ENCODE results near the gene ACP6.
"Not testable (repeated sequence)": the region's sequence is repeated elsewhere in the genome, so short reads cannot be mapped to it uniquely, and the experiment has no call there.

Gene ACP6

DNA sequence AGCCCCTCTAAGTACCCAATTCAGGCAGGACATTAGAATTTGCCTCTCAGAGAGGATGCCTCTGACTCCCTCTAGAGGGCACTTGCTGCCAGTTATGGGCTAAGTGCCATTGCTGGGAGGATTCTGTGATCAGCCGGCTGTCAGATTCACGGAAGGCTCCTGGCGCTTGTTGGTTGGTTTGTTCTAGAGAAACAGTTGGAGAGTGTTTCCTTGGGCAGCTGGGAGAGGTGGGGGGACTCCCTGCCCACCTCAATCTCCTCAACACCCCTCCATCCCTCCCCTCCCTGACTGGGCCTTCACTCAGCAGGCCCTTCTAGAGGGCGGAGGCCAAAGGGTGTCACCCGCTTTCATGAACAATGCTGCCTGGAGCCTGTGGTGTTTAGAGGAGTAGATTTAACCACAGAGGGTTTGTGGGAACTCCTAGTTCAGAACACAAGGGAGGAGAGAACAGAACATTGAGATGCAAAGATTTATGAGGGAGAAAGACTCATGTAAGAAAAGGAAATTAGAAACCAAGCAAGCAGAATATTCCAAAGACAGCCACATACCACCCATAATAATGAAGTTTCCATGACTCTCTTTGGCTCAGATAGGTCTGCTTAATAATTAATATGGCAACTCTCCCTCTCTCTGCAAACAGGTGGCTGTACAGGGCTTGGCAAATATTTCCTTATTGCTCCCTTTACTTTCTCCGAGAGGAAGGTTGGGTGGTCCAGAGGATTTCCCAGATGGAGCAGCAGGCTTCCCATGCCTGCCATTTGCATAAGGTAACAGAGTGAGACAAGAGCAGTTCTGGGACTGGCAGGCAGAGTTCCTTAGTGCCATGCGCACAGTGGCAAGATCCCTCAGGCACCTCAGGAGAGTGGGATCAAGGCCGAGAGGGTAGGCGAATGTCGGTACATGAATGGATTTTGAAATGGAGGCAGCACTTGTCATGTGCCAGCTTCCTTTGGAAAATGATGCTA is 30.0 kb upstream of the ACP6 start:
- DNase-seq (ENCODE audit: extremely low read depth, low read depth), result peak; percentile 27
- no peak overlapping the region for H3K4me3 ChIP-seq (replicated peaks; ENCODE audit: low read depth, low read length)
- peak; percentile 90 for TF ChIP-seq CTCF (IDR thresholded peaks at IDR 0.05; ENCODE audit: low read depth, low read length, missing control alignments)

DNA sequence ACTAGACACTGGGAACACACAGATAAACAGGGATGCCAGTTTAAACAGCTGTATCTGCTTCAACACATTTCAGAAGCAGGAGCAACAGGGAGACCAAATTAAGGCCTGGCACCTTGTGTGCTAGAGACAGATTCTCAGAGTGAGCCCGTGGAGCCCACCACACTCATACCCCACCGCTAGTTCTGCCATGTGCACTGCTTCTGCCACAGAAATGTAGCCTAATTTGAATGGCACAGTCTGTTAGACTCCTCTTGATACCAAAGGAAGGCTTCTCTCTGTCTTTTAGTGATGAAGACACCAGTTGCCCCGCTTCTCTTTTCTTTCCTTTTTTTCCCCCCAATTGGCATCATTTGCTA is 29.3 kb upstream of the ACP6 start:
- TF ChIP-seq CTCF (IDR thresholded peaks at IDR 0.05; ENCODE audit: low read depth, low read length, missing control alignments), result no peak

DNA sequence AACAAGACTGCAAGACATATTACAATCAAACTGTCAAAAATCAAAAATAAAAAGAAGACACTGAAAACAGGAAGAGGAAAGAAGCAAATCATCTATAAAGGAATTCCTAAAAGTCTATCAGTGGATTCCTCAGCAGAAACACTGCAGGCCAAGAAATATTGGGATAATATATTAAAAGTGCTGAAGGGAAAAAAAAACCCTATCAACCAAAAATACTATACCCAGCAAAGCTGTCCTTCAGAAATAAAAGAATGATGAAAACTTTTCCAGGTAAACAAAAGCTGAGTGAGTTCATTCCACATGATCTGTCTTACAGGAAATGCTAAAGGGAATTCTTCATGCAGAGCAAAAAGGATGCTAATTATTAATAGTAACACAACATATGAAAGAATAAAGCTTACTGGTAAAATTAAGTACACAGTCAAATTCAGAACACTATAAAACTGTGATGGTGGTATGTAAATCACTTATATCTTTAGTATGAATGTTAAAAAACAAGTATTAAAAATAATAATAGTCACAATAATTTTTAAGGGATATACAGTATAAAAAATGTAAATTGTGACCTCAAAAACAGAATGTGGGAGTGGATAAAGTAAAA is 12.9 kb upstream of the ACP6 start:
- no peak overlapping the region for H3K4me3 ChIP-seq (replicated peaks; ENCODE audit: low read depth, low read length)
- no peak for DNase-seq (ENCODE audit: extremely low read depth, low read depth)
- TF ChIP-seq CTCF (IDR thresholded peaks at IDR 0.05; ENCODE audit: low read depth, low read length, missing control alignments), result no peak

More for the DNA sequence above, 29.3 kb upstream of the ACP6 start:
- no peak overlapping the region for H3K4me3 ChIP-seq (replicated peaks; ENCODE audit: low read depth, low read length)
- no peak for DNase-seq (ENCODE audit: extremely low read depth, low read depth)

DNA sequence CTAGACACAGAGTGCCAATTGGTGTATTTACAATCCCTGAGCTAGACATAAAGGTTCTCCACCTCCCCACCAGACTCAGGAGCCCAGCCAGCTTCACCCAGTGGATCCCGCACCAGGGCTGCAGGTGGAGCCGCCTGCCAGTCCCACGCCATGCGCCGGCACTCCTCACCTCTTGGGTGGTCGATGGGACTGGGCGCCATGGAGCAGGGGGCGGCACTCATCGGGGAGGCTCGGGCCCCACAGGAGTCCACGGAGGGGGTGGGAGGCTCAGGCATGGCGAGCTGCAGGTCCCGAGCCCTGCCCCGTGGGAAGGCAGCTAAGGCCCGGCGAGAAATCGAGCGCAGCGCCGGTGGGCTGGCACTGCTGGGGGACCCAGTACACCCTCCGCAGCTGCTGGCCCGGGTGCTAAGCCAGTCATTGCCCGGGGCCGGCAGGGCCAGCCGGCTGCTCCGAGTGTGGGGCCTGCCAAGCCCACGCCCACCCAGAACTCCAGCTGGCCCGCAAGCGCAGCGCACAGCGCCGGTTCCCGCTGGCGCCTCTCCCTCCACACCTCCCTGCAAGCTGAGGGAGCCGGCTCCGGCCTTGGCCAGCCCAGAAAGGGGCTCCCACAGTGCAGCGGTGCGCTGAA is 10.4 kb upstream of the ACP6 start:
- not testable (repeated sequence) for DNase-seq (ENCODE audit: extremely low read depth, low read depth)

GRCh38 chr1:147677681-147678080 is 7.4 kb upstream of the ACP6 start:
- not testable (repeated sequence) for DNase-seq (ENCODE audit: extremely low read depth, low read depth)

More for the DNA sequence above, 10.4 kb upstream of the ACP6 start:
- H3K4me3 ChIP-seq (replicated peaks; ENCODE audit: low read depth, low read length), result not testable (repeated sequence)

DNA sequence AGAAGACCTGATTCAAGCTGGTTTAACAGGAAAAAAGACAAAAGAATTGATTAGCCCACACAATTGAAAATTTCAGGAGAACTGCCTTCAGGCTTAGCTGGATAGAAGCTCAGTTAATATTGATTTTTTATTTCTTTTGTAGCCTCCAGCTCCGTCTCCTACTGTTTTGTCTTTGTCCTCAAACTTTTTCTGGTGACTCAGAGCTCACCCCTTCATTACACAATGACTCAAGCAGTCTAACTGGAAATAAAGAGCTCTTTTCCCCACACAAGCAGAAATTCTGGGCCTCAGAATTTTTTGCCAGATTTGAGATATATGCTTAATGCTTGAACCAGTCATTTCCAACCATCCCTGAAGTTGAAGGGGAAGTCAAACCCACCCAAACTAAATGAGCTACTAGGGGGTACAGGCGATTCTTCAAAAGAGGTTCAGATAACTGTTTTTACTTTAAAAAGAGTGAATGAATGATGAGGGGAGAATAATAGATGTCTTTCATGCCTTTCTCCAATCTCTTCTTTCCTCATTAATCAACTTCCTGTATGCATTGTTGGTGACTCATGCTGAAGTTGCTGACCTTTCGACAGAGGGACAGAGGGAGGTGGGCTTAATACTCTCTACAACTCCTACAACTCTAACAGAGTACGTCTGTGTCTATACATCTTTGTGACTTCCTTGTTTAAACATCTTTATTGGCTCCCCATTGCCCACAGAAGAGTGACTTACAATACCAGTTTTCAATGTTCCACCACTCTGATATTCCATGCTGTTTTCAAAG is 6.2 kb upstream of the ACP6 start:
- TF ChIP-seq CTCF (IDR thresholded peaks at IDR 0.05; ENCODE audit: low read depth, low read length, missing control alignments), result no peak
- no peak for DNase-seq (ENCODE audit: extremely low read depth, low read depth)

More at GRCh38 chr1:147677681-147678080, 7.4 kb upstream of the ACP6 start:
- not testable (repeated sequence) for H3K4me3 ChIP-seq (replicated peaks; ENCODE audit: low read depth, low read length)

GRCh38 chr1:147673816-147674215 is 3.5 kb upstream of the ACP6 start:
- DNase-seq (ENCODE audit: extremely low read depth, low read depth), result no peak
- H3K4me3 ChIP-seq (replicated peaks; ENCODE audit: low read depth, low read length), result no peak overlapping the region
- TF ChIP-seq CTCF (IDR thresholded peaks at IDR 0.05; ENCODE audit: low read depth, low read length, missing control alignments), result no peak

More for the DNA sequence above, 6.2 kb upstream of the ACP6 start:
- no peak overlapping the region for H3K4me3 ChIP-seq (replicated peaks; ENCODE audit: low read depth, low read length)

All from HFF-Myc (cell line).